SK-N-MC (cell line): ENCODE results near the gene NT5DC1.

Experiments
- DNase-seq: peaks from one replicate; pipeline ENCODE4 v3.0.0-alpha.2; 2011; ENCODE audit warnings: low read depth, low spot score
- H3K27ac ChIP-seq: fragments of 200-600 bp; sonication (generic); 2 replicates; pipeline ENCODE4 v1.5.1; 2016; ENCODE audit warnings: mixed run types
- H3K36me3 ChIP-seq: fragments of 200-600 bp; sonication (generic); 2 replicates; pipeline ENCODE4 v1.6.1; 2017; ENCODE audit warnings: antibody characterized with exemption, low read length, mixed read lengths; ENCODE audit not compliant: insufficient read depth
- H3K4me3 ChIP-seq: fragments of 200-600 bp; sonication (generic); 2 replicates; pipeline ENCODE4 v1.5.1; 2016
- H3K9ac ChIP-seq: fragments of 200-600 bp; sonication (generic); 2 replicates; pipeline ENCODE4 v1.8.0; 2017; ENCODE audit warnings: mixed run types, mixed read lengths; ENCODE audit not compliant: insufficient read length
- H3K9me3 ChIP-seq: fragments of 200-600 bp; sonication (generic); 2 replicates; pipeline ENCODE4 v1.6.1; 2017; ENCODE audit warnings: low read depth, mild to moderate bottlenecking, antibody characterized with exemption, low read length, moderate library complexity, mixed read lengths
- EZH2 ChIP-seq: fragments of 200-600 bp; sonication (generic); IDR thresholded peaks from one replicate; pipeline ENCODE4 v1.6.1; 2017; ENCODE audit warnings: antibody characterized with exemption
- FOXP2 ChIP-seq: optimal IDR thresholded peaks from 2 replicates; pipeline ENCODE3; 2011; ENCODE audit warnings: mild to moderate bottlenecking, moderate library complexity; ENCODE audit not compliant: insufficient read depth; ENCODE audit errors: extremely low read length, control extremely low read depth
- POLR2AphosphoS5 ChIP-seq: IDR thresholded peaks from 2 replicates; pipeline ENCODE4 v1.6.1; 2012; ENCODE audit warnings: mild to moderate bottlenecking, low read depth, low read length, borderline replicate concordance

Gene NT5DC1

DNA sequence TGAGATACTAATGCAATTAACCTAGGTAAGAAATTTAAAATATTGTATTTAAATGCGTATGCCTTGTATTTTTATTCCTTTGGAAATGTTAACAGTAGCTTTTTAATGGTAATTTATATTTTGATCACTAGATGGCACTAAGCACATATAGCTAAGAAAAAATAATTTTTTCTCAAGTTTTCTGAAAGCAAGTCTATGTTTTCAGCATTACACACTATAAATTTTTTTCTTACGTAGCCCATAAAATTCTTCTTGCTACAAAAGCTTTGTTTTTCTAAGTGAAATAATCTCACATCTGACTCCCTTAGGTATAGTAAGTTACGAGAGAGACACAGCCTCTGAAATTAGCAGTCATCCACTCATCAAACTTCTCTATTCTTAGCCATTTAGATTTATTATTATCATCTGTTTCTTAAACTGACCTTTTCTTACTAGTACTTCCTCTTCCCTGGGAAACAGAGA, 117.5 kb downstream of the NT5DC1 start:
- Histone ChIP-seq H3K9ac (no peak overlapping the region), H3K9me3 (no peaks in the 10 kb centered on the region), H3K27ac (no peak overlapping the region), H3K4me3 (no peak overlapping the region), H3K36me3 (no peaks in the 10 kb centered on the region)
- no peak for DNase-seq
- TF ChIP-seq EZH2 (no peak), FOXP2 (no peak), POLR2AphosphoS5 (no peak)

DNA sequence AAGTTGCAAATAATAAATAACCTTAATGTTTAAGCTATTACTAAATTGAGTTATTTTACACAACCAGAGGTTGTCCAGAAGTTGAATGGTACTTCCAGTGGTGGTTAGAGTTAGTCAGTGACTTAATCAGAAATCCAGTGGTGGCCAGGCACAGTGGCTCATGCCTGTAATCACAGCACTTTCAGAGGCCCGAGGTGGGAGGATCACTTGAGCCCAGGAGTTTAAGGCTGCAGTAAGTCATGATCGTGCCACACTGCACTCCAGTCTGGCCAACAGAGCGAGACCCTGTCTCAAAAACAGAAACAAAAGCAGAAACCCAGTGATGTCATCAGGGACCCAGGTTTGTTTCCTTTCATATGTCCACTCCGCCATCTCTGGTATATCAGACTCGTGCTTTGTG, 118.2 kb downstream of the NT5DC1 start:
- Histone ChIP-seq H3K9ac (no peak overlapping the region), H3K4me3 (no peak overlapping the region), H3K36me3 (no peaks in the 10 kb centered on the region), H3K9me3 (no peaks in the 10 kb centered on the region), H3K27ac (no peak overlapping the region)
- TF ChIP-seq POLR2AphosphoS5 (no peak), FOXP2 (no peak), EZH2 (no peak)
- DNase-seq: no peak

DNA sequence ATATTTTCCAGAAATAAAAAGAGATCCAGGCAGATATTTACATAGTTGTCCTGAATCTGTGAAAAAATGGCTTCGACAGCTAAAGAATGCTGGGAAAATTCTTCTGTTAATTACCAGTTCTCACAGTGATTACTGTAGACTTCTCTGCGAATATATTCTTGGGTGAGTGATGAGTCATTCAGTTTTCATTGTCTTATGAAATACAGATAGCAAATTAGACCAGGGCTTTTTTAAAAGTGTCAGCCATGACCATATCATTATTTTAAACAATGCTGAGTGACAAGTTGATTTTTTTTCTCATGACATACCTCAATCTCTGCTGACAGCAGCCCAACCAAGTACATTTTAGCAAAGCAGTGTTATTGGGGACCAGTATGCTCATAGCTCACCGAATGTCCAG, 120.4 kb downstream of the NT5DC1 start:
- Histone ChIP-seq H3K4me3 (no peak overlapping the region), H3K9me3 (no peaks in the 10 kb centered on the region), H3K27ac (no peak overlapping the region), H3K9ac (no peak overlapping the region), H3K36me3 (no peaks in the 10 kb centered on the region)
- no peak for TF ChIP-seq FOXP2
- TF ChIP-seq EZH2: no peak
- no peak for TF ChIP-seq POLR2AphosphoS5
- no peak for DNase-seq

DNA sequence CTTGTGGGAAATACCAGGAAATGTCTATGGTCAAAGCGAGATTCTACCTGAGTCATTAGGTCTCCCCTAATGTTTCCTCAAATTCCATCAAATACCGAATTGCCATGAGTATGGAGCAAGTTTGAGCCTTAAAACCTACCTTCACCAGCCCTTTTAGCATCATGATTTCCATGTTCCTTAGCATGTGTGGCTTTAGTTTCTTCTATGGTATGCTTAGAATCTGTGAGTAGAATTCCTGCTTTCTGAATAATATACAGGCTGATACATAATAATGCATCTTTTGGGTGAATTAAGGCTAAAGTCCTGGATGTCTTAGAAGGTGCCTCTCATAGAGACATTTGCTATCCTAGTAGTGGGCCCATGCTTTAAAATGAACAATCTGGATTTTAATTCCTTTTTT, 121.3 kb downstream of the NT5DC1 start:
- no peak overlapping the region for H3K9ac ChIP-seq
- H3K4me3 ChIP-seq: no peak overlapping the region
- no peak overlapping the region for H3K27ac ChIP-seq
- H3K36me3 ChIP-seq: no peaks in the 10 kb centered on the region
- no peaks in the 10 kb centered on the region for H3K9me3 ChIP-seq
- no peak for TF ChIP-seq EZH2
- TF ChIP-seq POLR2AphosphoS5: no peak
- no peak for TF ChIP-seq FOXP2
- no peak for DNase-seq

- no peak overlapping the region for H3K27ac ChIP-seq
Observed at GRCh38 chr6:116223355-116223754, 122.7 kb downstream of the NT5DC1 start.

GRCh38 chr6:116229287-116229913, 128.7 kb downstream of the NT5DC1 start:
- DNase-seq: no peak
- H3K9ac ChIP-seq: no peak overlapping the region

More at GRCh38 chr6:116223355-116223754, 122.7 kb downstream of the NT5DC1 start:
- H3K36me3 ChIP-seq: no peaks in the 10 kb centered on the region
- H3K4me3 ChIP-seq: no peak overlapping the region
- H3K9ac ChIP-seq: no peak overlapping the region
- no peaks in the 10 kb centered on the region for H3K9me3 ChIP-seq
- DNase-seq: no peak
- TF ChIP-seq EZH2: no peak
- TF ChIP-seq POLR2AphosphoS5: no peak
- no peak for TF ChIP-seq FOXP2

GRCh38 chr6:116234689-116235088, 134.0 kb downstream of the NT5DC1 start:
- no peak for DNase-seq
- Histone ChIP-seq H3K36me3 (no peaks in the 10 kb centered on the region), H3K27ac (no peak overlapping the region), H3K9ac (no peak overlapping the region), H3K9me3 (no peaks in the 10 kb centered on the region), H3K4me3 (no peak overlapping the region)
- TF ChIP-seq FOXP2 (no peak), POLR2AphosphoS5 (no peak), EZH2 (no peak)

More at GRCh38 chr6:116229287-116229913, 128.7 kb downstream of the NT5DC1 start:
- no peak overlapping the region for H3K27ac ChIP-seq
- no peaks in the 10 kb centered on the region for H3K36me3 ChIP-seq
- no peak overlapping the region for H3K4me3 ChIP-seq
- H3K9me3 ChIP-seq: no peaks in the 10 kb centered on the region
- TF ChIP-seq EZH2 (no peak), FOXP2 (no peak), POLR2AphosphoS5 (no peak)

- H3K9me3 ChIP-seq: no peaks in the 10 kb centered on the region
- no peak for DNase-seq
- no peak overlapping the region for H3K27ac ChIP-seq
- no peaks in the 10 kb centered on the region for H3K36me3 ChIP-seq
- H3K9ac ChIP-seq: no peak overlapping the region
- no peak for TF ChIP-seq POLR2AphosphoS5
- TF ChIP-seq FOXP2: no peak
- no peak for TF ChIP-seq EZH2
- H3K4me3 ChIP-seq: no peak overlapping the region
Observed at GRCh38 chr6:116238083-116238482, 137.4 kb downstream of the NT5DC1 start.

DNA sequence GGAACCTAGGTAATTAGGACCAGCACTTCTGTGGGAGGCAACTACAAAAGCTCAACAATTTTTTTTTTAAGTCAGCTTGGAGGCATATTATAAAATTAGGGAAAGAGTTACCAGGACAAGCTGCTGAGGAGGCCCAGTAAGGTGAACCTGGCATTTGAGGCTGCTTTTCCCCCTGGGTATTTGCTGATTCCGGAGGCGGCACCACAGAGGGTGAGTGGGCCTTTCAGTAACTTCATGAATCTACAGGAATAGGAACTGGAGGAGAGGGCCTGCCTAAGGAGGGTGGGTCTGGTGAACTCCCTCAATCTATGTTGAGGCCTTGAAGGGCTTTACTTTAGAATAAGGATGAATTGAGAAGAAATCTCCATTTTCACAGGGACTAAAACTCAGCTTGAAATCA, 138.6 kb downstream of the NT5DC1 start:
- Histone ChIP-seq H3K9me3 (no peaks in the 10 kb centered on the region), H3K4me3 (no peak overlapping the region), H3K36me3 (no peaks in the 10 kb centered on the region), H3K9ac (no peak overlapping the region), H3K27ac (no peak overlapping the region)
- DNase-seq: no peak
- TF ChIP-seq EZH2: no peak
- no peak for TF ChIP-seq POLR2AphosphoS5
- TF ChIP-seq FOXP2: no peak
